Activated naive CD4-positive, alpha-beta T cell (primary cell): ENCODE results near the gene RANGAP1.
A peak's percentile ranks its signal among the peaks of the same experiment; 100 is the strongest.

Experiments used
- DNase-seq, 4 experiments: peaks; one replicate each; lab custom pipeline; 2025; lab: John Stamatoyannopoulos, UW

Gene RANGAP1

DNA sequence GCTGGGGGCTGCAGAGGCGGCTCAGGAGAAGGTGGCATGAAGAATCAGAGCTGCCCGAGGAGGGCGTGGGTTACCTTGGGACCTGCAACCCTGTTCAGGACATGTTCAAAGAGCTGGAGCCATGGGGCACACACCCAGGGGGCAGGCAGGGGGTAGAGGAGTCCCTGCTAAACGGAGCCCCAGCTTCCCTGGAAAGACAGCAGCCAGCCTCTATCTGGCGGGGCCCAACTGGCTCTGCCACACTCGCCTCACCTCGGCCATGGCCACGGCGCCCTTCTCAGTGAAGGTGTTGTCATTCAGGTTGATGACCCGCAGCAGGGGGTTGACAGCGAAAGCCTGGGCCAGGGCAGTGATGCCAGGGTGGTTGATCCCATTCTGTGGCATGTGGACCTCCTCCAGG, 28.3 kb downstream of the RANGAP1 start:
- no peak for DNase-seq

DNA sequence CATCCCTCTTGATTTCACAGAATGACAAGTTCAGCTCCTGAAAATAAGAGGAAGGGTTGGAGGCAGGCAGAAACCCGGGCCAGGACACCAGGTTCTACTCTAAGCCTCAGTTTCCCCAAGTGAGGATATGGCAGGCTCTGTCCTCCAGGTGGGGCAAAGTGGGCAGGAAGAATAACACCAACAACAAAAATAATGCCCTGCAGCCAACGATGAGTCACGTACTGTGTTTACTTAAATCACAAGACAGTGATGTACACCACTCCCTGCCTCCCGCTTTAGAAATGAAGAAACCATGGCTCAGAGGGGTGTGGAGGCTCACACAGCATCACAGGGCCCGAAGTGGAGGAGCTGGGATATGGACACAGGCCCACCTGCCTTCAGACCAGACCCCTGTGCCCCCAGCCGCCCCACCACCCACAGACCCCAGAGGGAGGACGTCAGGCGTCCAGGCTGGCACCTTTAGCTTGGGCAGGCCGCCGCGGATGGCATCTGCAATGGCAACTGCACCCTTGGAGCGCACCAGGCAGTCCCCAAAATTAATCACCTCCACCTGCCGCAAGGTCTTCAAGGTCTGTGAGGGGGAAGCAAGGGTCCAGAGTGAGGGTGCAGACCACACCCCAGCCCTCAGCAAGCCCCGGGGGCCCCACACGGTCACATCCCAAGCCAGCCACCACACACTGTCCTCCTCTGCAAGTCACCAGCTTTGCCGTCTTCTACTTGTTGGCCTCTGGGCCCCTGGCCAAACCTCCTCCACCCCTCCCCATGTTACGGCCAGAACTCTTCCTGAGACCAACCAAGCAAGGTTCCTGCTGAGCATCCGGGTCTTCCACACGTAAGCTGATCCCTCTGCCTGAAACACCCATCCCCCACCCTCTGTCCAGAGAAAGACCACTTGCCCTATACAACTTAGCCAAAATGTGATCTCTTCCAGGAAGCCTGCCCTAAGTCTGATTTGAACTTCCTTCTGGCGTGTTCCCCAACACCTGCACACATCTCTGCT, 29.4 kb downstream of the RANGAP1 start:
- no peak for DNase-seq

DNA sequence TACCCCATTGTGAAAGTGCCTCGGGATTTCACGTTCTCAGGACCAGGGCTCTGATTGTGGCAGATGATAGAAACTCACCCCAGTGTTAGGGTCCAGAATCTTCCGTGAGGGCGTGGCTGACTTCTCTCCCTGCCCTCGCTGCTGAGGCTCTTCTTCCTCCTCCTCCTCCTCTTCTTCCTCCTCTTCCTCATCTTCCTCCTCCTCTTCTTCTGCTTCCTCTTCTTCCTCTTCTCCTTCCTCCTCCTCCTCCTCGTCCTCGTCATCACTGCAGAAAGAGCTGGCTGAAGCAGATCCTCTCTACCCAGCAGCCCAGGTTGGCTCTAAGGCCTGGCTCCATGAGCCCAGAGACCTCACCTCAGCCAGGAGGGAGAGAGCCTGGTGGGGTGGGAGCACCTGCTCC, 31.8 kb downstream of the RANGAP1 start:
- DNase-seq = no peak

DNA sequence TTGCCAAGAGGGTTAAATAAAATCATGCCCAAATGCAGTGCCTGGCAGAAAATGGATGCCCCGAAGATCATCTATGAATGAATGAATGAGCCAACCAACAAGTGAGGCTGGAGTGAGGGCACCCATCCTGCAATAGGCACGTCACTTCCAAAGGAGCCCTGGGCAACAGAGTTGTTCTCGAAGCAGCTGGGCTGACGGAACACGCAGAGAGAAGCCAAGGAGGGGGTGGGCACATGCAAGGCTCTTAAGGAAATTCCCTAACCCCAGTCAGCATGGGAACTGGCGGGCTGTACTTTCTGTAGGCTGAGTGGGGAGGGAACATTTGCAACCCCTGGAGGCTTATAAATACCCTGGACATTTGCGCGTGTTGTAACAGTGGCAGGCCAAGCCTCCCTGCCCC, 33.6 kb downstream of the RANGAP1 start:
- no peak for DNase-seq

DNA sequence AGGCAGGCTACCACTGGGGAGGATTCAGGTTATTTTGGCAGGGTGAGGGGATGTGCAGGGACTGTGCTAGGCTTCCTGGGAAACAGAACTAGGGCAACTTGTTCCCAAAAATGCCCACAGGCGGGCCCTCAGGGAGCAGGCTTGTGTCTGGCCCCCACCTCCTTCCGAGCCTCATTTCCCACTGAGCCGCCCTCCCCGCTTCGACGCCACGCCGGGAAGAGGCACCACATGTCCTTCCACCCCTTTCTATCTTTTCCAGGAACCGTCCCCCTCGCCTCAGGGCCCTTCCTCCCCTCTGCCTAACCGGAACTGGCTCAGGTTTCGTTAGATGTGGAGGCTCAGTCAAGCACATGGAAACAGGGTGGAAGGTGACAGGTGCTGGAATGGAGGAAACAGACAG, 35.9 kb downstream of the RANGAP1 start:
- no peak for DNase-seq

DNA sequence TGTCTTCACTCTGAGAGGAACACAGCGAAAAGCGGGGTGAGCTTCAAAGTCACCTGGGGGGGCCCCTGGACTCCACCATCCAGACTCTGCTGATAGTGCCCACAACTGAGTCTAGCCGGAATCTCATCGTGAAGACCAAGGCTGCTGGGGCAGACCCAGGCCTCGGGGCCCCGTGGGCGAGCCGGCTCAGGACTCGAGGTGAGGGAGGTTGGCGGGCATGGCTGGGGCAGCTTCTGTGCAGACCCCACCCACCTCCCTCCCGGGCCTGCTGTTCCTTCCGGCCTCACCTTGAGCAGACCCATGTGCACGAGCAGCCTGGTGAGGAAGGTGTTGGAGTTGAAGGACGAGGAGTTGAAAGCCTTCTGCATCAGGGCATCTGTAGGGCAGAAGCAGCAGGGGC, 36.5 kb downstream of the RANGAP1 start:
- DNase-seq = no peak

DNA sequence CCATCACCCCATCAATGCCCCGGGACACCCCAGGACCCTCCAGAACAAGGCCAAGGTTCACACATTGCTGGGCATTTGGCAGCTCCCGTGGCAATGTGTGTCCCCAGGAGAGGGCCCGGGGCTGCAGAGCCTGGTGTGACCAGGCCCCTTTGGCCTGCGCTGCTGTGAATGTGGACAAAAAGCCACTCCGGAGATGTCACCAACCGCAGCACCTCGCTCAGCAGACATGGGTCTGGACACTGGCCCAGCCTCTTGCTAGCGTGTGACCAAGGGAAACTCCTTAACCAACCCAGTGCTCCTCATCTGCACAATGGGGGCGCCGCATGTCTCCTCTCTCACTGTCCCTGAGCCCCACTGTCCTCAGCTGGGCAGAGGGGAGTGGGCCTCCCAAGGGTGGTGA, 37.2 kb downstream of the RANGAP1 start:
- DNase-seq = no peak

DNA sequence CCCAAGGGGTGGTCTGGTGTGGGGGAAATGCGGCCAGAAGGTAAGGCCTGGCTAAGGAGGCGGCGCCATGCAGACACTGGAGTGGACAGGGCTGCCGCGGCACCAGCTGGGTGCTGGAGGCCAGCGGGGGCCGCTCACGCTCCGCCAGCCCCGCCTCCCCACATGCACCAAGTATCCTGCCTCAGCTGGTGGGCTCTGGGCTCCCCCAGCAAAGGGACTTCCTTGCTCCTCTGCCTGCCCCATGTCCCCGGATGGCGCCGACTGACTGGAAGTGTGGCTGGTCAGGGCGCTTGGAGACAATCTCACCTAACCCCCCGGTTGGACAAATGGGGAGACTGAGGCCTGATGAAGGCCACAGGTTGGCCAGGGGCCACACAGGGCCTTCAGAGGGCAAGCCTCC, 37.7 kb downstream of the RANGAP1 start:
- DNase-seq = no peak

DNA sequence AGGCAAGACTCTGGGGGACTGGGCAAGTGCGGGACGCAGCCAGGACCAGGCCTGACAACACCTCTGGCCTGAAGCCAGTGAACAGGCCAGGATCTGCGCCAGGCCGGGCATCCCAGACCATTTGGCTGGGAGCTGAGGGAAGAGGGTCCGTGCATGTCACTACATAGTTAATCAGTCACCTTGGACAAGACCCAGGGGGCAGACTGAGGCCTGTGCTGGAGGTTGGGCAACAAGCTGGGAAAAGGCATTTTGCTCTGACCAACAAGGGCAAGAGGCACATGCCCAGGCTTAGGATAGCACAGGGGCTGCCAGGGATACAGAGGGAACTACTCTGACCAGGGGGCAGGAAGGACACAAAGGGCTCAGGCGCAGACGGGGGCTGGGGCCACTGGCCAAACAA, 38.3 kb downstream of the RANGAP1 start:
- no peak for DNase-seq

DNA sequence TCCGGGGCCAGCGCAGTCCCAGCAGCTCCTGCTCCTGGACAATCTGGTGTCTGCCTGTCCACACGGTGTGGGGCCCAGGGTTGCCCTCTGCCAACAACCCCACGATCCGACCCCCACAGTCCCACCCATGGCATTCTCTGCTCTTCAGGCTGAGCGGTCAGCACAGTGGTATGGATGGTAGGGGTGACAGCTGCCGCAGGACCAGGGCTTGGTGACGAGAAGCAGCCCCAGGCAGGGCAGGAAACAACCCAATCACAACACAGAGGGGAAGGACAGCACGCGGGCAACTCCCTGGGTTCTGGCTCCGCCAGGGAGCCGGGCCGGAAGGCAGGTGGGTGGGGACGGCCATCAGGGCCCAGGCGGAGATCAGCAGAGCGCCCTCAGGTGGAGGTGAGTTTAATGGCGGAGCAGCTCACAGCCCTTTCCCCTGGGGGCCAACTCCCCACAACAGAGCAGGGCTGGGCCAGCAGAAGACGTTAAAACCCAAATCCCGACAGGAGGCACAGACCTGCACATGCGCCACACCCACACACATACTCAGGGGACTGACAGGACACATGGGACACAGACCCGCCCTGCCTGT, 40.0 kb downstream of the RANGAP1 start:
- no peak for DNase-seq

DNA sequence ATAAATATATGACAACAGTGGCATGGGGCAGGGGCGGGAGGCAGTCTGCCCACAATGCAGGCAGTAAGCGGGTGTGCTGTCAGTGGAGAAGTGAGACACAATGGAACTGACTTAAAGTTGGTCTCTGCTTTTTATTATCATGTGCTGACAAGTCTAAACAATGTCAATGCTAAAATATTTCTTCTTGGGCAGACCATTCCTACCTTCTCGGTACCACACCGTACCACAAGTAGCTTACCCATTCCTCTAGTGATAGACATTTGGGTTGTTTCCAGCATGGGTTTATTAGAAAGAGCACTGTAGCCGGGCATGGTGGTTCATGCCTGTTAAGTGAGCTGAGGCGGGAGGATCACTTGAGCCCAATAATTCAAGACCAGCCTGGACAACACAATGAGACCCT, 42.6 kb downstream of the RANGAP1 start:
- DNase-seq = no peak

DNA sequence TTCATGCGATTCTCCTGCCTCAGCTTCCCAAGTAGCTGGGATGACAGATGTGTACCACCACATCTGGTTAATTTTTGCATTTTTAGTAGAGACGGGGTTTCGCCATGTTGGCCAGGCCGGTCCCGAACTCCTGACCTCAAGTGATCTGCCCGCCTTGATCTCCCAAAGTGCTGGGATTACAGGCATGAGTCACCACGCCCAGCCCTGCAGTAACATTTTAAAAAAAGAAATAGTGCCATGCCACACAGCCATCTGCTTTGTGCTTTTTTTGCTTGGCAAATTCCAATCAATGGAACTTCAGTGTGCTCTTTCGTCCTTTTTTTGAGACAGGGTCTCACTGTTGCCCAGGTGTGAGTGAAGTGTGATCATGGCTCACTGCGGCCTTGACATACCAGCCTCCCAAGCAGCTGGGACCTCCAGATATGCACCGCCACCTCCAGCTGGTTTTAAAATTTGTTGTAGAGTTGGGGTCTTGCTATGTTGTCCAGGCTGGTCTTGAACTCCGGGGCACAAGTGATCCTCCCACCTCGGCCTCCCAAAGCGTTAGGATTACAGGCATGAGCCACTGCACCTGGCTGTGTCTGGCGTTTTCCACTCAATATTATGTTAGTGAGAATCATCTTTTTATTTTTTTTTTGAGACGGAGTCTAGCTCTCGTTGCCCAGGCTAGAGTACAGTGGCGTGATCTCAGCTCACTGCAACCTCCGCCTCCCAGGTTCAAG, 43.4 kb downstream of the RANGAP1 start:
- DNase-seq = no peak

DNA sequence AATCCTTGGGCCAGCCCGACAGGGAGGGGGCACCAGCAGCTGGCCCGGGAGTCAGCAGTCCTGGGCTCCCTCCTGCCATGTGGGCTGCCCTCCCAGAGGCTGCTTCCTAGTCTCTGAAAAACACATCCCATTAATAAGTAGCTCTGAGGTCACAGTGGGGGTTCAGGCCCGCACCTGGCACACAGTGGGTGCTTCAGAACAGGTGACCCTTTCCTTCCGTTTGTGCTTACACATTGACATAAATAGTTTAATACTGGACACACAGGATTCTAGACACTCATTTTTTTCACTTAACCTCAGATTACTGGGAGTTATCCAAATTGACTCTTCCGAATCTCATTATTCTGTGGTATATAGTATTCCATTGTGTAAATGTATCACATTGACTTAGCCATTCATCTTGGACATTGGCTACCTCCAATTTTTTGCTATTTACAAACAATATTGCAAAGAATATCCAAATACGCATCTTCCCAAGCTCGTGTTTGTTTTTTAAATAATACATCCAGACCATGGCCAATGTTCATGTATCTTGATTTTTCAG, 44.8 kb downstream of the RANGAP1 start:
- no peak for DNase-seq

DNA sequence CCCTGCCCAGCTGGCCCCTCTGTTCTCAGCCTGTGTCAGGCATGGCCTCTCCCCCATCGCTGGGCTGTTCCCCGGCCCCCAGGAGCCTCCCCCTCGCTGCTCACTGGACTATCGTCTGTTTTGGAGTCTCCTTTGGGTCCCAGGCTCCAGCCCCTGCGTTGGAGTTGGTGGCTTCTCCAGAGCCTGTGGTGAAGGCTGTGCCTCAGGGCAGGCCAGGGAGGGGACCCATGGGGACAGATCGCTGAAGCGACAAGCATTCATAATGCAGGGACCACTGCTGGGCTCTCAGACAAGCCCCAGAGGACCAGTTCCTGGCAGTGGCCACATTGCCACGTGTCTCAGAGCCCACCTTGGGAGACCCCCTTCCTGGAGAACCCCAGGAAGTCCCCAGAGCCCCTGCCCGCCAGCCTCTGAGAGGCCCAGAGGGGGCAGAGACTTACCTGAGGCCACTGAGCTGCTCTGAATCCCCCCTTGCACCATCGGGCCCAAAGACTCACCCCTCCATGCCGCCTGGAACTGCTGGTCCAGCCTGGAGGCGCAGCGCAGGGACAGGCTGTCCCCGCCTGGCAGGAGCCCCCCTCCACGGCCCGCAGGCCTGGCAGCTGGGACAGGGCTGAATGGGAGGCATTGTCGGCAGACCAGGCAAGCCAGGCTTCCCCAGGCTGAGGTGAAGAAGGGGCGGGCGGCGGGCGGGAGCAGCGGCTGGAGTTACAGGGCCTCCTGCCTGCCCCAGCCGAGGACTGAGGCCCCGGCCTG, 45.4 kb downstream of the RANGAP1 start, which contains the start of gene CHADL:
Gene CHADL, minus strand, starts transcription at position 555 of the 756 bp plus-strand sequence. Its CDS starts 50 bp downstream, at position 505.
- DNase-seq = no peak

DNA sequence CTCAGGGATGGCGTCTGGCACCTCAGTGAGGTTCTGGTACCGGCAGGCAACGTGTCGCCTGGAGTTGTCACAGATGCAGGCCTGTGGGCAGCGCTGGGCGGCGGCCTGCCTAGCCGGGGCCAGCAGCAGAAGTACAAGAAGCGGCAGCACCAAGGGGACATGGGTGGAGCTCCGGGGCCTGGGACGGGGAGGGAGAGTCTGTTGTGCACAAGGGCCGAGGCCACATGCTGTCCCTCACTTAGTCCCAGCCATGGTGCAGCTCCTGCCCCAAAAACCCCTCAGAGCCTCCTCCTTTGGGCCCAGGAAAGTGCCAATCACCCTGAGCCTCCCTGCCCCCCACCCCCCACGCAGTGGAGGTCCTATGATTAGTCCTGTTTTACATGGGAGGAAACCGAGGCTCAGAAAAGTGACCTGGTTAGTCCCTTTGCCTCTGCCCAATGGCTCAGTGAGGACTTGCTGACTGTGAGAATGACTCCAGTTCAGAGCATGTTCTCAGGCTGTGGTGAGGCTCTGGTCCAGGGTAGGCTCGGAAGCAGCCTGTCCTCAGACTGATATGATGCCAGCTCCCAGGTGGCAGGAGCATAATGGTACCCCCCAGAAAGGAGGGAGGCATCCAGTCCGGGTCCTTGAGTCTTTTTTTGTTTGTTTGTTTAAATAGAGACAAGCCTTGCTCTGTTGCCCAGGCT, 46.4 kb downstream of the RANGAP1 start:
- DNase-seq = no peak

DNA sequence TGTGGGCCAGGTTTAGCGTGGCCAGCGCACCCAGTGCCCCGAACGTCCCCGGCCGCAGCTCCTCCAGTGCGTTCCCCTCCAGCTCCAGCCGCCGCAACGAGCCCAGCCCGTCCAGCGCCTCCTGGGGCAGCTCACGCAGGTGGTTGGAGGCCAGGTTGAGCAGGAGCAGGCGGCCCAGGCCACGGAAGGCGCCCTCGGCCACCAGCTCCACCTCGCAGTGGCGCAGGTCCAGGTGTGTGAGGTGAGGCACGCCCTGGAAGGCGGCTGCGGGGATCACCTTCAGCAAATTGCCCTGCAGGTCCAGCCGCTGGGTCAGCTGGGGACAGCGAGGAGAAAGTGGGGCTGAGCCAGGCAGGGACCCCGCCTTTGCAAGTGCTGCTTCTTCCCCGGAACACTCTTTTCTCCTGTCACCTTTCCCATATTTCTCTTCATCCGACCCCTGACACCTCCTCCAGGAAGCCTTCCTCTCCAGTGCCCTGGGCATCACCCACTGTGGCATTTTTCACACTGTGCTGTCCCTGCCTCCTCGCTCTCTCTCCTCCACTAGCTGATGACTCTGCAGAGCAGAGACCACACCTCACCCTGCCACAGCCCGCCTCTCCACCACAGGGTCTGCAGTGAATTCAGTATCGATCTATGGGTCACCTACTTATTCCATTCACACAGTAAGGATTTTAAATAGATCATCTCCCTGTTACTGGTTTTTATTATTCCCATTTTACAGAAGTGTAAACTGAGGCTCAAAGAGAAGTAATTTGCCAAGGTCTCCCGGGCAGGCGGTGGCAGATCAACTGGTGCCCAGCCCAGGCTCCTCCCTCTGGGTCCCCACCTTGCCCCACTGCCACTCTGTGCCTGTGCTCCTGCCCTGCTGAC, 47.2 kb downstream of the RANGAP1 start:
- DNase-seq = no peak

DNA sequence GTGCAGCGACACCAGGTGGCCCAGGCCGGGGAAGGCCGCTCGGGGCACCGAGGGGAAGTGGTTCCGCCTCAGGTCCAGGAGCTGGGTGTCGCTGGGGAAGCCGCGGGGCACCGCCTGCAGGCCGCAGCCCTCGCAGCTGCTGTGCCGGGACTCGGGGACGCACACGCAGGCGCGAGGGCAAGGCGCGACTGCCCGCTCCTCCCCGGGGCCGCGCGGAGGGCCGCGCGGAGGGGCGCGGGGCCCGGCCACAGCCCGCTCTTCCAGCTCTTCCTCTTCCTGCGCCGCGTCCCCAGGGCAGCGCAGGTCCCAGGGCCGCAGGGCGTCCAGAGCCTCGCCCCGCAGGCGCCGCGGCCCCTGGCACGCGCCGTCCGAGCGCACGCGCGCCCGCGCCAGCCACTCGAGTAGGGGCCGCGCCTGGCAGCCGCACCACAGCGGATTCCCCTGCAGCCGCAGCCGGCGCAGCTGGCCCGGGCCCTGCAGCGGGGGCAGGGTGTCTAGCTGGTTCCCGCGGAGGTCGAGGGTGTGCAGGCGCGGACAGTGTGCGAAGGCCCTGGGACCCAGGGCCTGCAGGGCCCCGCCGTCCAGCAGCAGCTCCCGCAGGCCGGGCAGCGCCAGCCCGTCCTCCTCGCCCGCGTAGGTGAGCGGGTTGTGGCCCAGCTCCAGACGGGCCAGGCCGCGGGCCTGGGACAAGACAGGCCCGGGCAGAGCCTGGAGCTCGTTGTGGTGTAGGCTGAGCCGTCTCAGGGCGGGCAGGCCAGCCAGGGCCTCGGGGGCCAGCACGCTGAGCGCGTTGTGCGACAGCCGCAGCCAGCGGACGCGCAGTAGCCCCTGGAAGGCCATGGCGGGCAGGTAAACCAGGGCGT, 48.0 kb downstream of the RANGAP1 start:
- peak; percentile 33 to 85 (median 64) for DNase-seq

DNA sequence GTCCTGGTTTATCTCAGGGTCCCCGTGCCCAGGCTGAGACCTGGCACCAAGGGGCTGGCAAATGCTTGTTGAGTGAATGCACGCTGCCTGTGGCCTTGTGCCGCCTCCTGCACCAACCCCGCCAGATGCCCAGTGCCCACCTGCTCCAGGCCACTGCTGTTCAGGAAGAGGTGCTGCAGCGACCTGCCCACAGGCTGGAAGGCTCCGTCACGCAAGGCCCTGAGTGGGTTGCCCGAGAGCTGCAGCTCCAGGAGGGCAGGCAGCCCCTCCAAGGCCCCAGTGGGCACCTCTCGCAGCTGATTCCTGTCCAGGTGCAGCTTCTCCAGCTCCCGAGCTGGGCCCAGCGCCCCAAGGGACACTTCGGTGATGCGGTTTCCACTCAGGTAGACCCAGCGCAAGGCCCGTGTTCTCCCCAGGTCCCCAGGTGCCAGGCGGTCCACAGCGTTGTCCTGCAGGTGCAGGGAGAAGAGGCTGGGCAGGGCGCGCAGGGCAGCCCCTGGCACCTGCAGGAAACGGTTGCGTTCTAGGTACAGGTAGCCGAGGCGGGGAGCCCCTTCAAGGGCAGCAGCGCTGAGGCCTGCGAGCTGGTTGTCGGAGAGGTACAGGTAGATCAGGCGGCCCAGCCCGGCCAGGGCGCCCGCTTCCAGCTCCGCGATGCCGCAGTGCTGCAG, 48.8 kb downstream of the RANGAP1 start:
- no peak for DNase-seq
